Chondrocyte (in vitro differentiated cells): ENCODE results near the gene CCDC91. TPM values are rescaled to one million over a fixed set of nuclear protein-coding genes. Genes with fewer than 3 reads are reported as not detected.

Experiments used
- DNase-seq: peaks from one replicate; pipeline ENCODE4 v3.0.0; 2021; ENCODE audit warnings: mixed read lengths, low spot score
- H3K27ac Mint-ChIP-seq: one replicate; pipeline ENCODE4 v1.8.0; 2021; ENCODE audit warnings: mild to moderate bottlenecking, moderate library complexity, mixed read lengths; ENCODE audit not compliant: unreplicated experiment
- H3K27me3 Mint-ChIP-seq: 2 replicates; pipeline ENCODE4 v1.8.0; 2021; ENCODE audit warnings: low read depth, mixed read lengths
- H3K36me3 Mint-ChIP-seq: 2 replicates; pipeline ENCODE4 v1.8.0; 2021; ENCODE audit warnings: low read depth, mixed read lengths
- H3K4me1 Mint-ChIP-seq: 2 replicates; pipeline ENCODE4 v1.8.0; 2021; ENCODE audit warnings: low read depth, mild to moderate bottlenecking, mixed read lengths
- H3K4me3 Mint-ChIP-seq: one replicate; pipeline ENCODE4 v1.8.0; 2021; ENCODE audit warnings: mild to moderate bottlenecking, moderate library complexity, mixed read lengths; ENCODE audit not compliant: unreplicated experiment
- H3K9me3 Mint-ChIP-seq: 2 replicates; pipeline ENCODE4 v1.8.0; 2021; ENCODE audit warnings: low read depth, mixed read lengths
- total RNA-seq: library from RNA; stranded (reverse); gene quantifications from 3 replicates; pipeline ENCODE4 v1.2.1, GENCODE V29; 2021
- TF ChIP-seq, protein P1 (sequence below): fragments of 200-600 bp; sonication (generic); IDR thresholded peaks from 2 replicates; pipeline ENCODE4 v1.5.0; 2021; ENCODE audit warnings: antibody characterized with exemption, mild to moderate bottlenecking, moderate library complexity

Gene CCDC91
- total RNA-seq, 1 donor from 2014 or later = 17.7 TPM

DNA sequence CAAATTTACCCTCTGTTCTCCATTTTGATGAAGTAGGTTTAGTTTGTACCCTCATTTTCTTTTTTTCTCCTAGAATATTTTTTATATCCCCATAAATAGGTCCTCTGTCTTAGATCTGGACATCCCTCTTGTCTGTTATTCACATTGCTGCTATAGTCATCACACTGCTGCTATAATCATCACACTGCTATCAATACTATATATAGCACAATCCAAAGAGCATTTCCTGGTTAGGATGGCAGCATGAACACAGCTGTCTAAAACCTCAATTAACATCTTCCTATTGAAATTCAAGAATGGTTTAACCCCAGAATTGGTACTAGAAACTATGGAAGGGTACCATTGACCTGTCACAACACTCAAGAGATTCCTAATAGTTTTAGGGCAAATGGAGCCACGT lies 27.6 kb upstream of the CCDC91 start:
- H3K27ac Mint-ChIP-seq = no peak overlapping the region
- H3K4me3 Mint-ChIP-seq = no peak overlapping the region
- TF ChIP-seq, protein P1, sequence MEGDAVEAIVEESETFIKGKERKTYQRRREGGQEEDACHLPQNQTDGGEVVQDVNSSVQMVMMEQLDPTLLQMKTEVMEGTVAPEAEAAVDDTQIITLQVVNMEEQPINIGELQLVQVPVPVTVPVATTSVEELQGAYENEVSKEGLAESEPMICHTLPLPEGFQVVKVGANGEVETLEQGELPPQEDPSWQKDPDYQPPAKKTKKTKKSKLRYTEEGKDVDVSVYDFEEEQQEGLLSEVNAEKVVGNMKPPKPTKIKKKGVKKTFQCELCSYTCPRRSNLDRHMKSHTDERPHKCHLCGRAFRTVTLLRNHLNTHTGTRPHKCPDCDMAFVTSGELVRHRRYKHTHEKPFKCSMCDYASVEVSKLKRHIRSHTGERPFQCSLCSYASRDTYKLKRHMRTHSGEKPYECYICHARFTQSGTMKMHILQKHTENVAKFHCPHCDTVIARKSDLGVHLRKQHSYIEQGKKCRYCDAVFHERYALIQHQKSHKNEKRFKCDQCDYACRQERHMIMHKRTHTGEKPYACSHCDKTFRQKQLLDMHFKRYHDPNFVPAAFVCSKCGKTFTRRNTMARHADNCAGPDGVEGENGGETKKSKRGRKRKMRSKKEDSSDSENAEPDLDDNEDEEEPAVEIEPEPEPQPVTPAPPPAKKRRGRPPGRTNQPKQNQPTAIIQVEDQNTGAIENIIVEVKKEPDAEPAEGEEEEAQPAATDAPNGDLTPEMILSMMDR = no peak
- no peaks in the 10 kb centered on the region for H3K27me3 Mint-ChIP-seq
- H3K9me3 Mint-ChIP-seq = no peaks in the 10 kb centered on the region
- DNase-seq = no peak
- no peaks in the 10 kb centered on the region for H3K4me1 Mint-ChIP-seq
- no peaks in the 10 kb centered on the region for H3K36me3 Mint-ChIP-seq

DNA sequence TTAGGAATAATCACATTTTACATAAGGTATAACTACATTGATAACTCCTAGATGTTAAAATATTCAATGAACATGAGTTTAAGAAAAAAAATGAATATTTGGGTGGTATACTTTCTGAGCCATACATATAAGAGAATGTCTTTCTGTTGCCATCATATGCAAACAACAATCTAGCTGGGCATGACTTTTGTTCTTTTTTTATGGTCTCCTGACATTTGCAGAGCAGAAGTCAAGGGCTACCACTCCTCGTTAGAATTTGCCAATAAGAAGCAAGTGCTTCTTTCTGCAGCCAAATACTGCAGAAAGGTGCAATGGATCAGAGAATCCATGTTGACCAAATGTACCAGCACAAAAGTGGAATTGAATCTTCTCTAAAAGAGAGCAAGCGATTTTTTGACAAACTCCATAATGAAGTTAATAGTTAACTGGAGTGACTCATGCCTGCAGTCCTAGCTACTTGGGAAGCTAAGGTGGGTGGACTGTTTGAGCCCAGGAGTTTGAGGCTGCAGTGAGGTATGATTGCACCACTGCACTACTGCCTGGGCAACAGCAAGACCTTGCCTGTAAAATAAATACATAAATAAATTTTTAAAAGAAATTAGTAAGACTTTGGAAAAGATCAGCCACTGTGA lies 25.5 kb upstream of the CCDC91 start:
- no peaks in the 10 kb centered on the region for H3K4me1 Mint-ChIP-seq
- H3K27me3 Mint-ChIP-seq = no peaks in the 10 kb centered on the region
- no peak overlapping the region for H3K27ac Mint-ChIP-seq
- TF ChIP-seq, protein P1 = no peak
- DNase-seq = no peak
- no peaks in the 10 kb centered on the region for H3K36me3 Mint-ChIP-seq
- H3K4me3 Mint-ChIP-seq = no peak overlapping the region
- peaks cover 4% of the 10 kb centered on the region for H3K9me3 Mint-ChIP-seq

DNA sequence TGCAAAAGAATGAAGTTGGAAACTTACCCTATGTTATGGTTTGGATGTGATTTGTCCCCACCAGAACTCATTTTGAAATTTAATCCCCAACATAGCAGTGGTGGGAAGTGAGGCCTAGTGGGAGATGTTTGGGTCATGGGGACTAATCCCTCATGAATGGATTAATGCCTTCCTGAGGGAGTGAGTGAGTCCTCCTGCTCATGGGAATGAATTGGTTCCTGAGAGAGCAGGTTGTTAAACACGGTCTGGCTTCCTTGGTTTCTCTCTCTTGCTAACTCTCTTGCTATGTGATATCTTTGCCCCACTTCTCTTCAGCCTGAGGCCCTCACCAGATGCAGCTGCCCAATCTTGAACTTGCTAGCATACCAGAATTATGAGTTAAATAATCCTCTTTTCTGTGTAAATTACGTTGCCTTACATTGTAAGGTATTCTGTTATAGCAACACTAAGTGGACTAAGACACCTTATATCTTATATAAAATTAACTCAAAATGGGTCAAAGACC lies 22.2 kb upstream of the CCDC91 start:
- H3K27ac Mint-ChIP-seq = no peak overlapping the region
- peaks cover 8% of the 10 kb centered on the region for H3K4me1 Mint-ChIP-seq
- no peaks in the 10 kb centered on the region for H3K27me3 Mint-ChIP-seq
- TF ChIP-seq, protein P1 = no peak
- H3K9me3 Mint-ChIP-seq = peaks cover 4% of the 10 kb centered on the region
- H3K36me3 Mint-ChIP-seq = no peaks in the 10 kb centered on the region
- no peak for DNase-seq
- H3K4me3 Mint-ChIP-seq = no peak overlapping the region

DNA sequence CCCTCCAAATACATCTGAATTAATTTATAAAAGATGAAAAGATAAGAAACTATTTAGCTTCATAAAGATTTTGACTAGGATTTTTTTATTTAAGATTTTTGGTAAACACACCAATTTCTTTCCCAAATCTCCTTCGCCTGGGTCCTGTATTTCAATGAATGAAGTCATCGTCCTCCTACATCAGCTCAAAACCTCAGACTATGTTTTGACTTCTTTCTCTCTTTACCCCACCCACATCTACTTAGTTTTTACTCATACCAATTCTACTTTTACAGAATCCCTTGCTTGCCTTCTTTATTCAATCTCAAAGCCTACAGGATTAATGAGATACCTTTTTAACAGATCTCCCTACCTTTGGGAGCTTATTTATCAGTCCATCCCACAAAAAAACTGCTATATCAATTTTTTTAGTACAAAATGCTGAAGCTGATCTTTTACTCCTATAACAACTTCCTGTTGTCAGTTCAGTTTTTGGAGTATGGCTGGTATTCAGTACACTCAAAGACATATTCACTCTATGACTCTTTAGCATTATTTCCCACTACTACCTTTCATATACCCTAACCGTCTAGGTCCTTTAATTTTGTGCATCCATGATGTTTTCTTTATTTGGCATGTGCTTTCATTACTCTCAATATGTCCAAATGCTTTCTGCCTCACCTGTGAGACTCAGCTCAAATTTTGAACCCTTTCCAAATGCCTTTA lies 18.7 kb upstream of the CCDC91 start:
- H3K36me3 Mint-ChIP-seq = no peaks in the 10 kb centered on the region
- H3K27ac Mint-ChIP-seq = no peak overlapping the region
- H3K27me3 Mint-ChIP-seq = no peaks in the 10 kb centered on the region
- H3K4me1 Mint-ChIP-seq = peaks cover 8% of the 10 kb centered on the region
- H3K4me3 Mint-ChIP-seq = no peak overlapping the region
- TF ChIP-seq, protein P1 = no peak
- H3K9me3 Mint-ChIP-seq = peaks cover 4% of the 10 kb centered on the region
- DNase-seq = no peak

DNA sequence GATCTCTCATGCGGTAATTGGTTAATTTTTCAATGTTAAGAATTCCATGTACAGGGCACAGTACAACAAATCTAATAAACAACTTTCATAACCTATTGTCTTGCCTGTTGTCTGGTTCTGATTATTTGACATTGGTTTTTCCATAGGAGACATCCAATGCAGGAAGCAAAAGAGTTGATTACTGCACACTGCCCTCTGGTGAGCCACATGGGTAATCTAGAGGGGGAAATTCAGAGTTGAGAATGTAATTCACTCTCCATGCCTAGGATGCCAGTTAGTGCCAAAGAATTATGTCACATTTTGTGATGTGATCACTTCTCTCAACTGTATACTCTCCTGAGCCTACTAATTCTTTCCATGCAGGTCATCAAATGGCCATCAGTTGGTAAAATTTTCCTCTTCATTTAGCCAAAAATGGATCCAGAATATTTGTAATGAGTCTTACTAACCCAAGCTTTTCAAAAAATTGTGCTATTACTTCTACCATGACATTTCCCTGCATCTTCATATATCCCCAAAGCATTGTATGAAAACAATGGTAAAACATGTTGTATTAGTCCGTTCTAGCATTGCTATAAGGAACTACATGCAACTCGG lies 17.7 kb upstream of the CCDC91 start:
- TF ChIP-seq, protein P1 = peak; percentile 86
- Mint-ChIP-seq H3K9me3 (peaks cover 4% of the 10 kb centered on the region), H3K27ac (no peak overlapping the region), H3K4me1 (peaks cover 8% of the 10 kb centered on the region), H3K27me3 (no peaks in the 10 kb centered on the region), H3K4me3 (no peak overlapping the region), H3K36me3 (no peaks in the 10 kb centered on the region)
- no peak for DNase-seq
